SU-DHL-6 (cell line): ENCODE measurements around the gene PARVB.

Experiments
- EZH2phosphoT487 ChIP-seq: fragments of 200-600 bp; sonication (generic), shearing (Covaris generic); conservative IDR thresholded peaks from 2 replicates; pipeline ENCODE4 v1.6.1; 2018; ENCODE audit warnings: mild to moderate bottlenecking, antibody characterized with exemption, low read length, moderate library complexity, mixed read lengths
- TF ChIP-seq, protein P1 (sequence below): fragments of 200-600 bp; sonication (generic); IDR thresholded peaks from one replicate; pipeline ENCODE4 v1.5.1; 2017; ENCODE audit warnings: antibody characterized with exemption, mild to moderate bottlenecking, low read length, moderate library complexity; ENCODE audit not compliant: insufficient read depth, poor library complexity, severe bottlenecking

DNA sequence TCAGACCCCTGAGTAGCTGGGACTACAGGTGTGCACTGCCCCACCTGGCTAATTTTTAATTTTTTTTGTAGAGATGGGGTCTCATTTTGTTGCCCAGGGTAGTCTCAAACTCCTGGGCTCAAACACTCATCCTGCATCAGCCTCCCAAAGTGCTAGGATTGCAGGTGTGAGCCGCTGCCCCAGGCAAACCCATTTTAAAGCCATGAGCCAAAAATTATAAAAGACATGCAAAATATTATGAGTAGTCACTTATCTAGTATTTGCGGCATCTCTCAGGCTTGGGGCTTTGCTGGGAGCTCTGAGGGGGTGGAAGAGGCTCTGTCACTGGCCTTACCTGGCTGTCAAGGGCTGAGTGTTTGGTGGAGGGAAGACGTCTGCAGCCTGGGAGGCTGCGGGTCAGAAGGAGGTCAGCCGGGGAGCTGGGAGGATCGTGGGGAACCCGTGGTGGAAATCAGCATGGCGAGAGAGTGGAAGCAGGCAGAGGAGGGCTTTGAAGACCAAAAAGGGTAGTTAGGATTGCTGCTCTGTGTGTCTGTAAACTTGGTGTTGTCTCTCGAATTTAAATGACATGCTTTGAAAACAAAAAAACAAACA lies 87.6 kb downstream of the PARVB start:
- TF ChIP-seq, protein P1, sequence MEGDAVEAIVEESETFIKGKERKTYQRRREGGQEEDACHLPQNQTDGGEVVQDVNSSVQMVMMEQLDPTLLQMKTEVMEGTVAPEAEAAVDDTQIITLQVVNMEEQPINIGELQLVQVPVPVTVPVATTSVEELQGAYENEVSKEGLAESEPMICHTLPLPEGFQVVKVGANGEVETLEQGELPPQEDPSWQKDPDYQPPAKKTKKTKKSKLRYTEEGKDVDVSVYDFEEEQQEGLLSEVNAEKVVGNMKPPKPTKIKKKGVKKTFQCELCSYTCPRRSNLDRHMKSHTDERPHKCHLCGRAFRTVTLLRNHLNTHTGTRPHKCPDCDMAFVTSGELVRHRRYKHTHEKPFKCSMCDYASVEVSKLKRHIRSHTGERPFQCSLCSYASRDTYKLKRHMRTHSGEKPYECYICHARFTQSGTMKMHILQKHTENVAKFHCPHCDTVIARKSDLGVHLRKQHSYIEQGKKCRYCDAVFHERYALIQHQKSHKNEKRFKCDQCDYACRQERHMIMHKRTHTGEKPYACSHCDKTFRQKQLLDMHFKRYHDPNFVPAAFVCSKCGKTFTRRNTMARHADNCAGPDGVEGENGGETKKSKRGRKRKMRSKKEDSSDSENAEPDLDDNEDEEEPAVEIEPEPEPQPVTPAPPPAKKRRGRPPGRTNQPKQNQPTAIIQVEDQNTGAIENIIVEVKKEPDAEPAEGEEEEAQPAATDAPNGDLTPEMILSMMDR: no peak
- no peak for TF ChIP-seq EZH2phosphoT487
